HEK293T (cell line): ENCODE results near the gene FAM240A.

Experiments
- CTBP1 ChIP-seq: fragments of 450-650 bp; IDR thresholded peaks from 2 replicates; pipeline ENCODE4 v1.6.1; 2016; ENCODE audit warnings: borderline replicate concordance
- ZNF384 ChIP-seq: fragments of 450-650 bp; IDR thresholded peaks from 2 replicates; pipeline ENCODE4 v1.6.1; 2016

GRCh38 chr3:46660003-46660402, 47.7 kb downstream of the FAM240A start:
- TF ChIP-seq ZNF384 (no peak), CTBP1 (no peak)
